ENCODE data around the gene PDGFD. TPM values are rescaled to one million over a fixed set of nuclear protein-coding genes. Genes with fewer than 3 reads are reported as not detected.

The PDGFD gene
- total RNA-seq, 1 donor from 2014 or later, result 13.1 TPM

DNA sequence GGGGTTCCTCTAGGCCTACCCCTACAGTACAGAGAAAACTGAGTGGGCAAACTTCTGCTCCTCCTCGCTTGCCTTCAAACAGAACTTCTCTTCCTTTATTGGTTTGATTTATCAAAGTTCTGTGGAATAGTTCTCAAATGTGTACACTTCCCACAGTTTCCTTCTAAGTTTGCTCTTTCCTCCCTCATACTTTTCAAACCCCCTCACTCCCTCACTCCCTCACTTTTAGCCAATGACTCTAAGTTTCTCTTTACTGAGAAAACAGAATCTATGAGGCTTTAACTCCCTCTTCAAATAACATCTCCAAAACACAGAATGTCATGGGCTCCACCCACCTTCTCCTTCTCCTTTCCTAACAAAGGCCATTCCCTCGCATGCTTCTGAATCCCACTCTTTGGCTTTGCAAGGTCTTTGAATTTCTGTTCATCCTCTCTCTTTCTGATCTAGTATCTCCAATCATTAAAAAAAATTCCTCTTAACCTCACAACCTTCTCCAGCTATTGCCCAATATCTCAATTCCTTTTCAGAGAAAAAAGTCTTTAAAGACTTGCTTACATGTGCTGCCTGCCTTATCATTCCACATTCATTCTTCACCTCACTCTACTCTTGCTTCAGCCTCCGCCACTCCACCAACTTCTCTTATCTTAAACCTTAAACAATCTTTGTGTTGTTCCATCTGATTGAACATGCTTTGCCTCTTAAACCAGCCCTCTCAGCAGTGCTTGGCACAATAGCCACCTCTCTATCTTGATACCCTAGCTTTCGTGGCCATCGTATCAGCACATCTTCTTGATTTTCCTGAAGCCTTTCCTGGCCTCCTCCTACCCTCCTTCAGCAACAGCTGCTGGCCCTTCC lies 70.3 kb downstream of the PDGFD start:
- no peak for DNase-seq

GRCh38 chr11:104092744-104093143 lies 71.2 kb downstream of the PDGFD start:
- DNase-seq, result no peak

DNA sequence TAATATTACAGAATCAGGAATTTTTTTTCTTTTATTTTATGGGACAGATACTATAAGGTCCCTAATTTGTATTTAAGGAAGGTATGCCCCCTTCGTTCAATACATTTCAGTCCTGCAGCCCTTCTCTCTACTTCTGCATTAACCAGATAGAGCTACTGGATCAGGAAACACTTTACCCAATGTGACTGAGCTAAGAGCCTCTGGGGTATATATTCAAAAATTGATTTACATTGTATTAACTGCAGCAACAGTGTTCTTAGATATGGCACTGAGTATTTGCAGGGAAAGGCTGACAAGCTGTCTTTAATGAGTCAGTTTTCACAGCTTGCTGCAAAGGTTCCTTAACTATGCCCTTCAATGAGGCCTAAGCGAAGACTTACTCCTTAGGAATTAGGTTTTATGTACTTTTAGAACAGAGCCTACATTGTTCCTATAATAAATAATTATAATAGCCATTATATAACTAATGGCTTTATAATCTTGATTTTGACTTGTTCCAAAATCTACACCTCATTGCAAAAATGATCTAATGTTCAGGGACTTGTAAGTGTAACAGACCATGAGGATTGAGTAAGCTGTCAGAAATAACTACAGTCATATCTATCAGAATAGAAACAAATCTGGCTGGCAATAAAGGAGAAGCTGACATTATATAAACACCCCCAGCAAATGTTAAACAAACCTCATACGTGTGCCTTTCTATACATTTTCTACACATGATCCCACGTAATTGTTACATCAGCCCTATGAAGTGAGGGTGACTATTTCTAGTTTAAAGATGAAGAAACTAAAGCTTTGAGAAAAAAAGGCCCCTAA lies 72.5 kb downstream of the PDGFD start:
- DNase-seq, result no peak

DNA sequence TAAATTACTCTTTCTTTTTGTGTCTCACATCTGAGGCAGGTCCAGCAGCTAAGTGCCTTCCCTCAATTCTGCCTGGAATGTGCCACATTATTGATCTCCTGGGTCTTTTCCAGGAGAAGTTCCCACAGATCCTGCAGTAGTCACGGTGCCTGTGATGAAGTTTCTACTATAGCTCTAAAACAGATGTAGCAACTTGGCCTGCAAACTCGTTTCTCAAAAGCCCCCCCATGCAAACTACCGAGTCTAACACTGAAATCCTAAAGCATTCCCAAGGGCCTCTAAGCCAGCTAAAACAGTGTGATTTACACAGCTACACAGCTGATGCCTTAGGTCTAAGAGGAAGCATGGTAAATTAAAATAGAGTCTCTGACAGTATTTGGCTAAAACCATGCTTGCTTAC lies 73.2 kb downstream of the PDGFD start:
- no peak for DNase-seq

- no peak for DNase-seq
Measured at GRCh38 chr11:104089481-104089880, 74.5 kb downstream of the PDGFD start.

DNA sequence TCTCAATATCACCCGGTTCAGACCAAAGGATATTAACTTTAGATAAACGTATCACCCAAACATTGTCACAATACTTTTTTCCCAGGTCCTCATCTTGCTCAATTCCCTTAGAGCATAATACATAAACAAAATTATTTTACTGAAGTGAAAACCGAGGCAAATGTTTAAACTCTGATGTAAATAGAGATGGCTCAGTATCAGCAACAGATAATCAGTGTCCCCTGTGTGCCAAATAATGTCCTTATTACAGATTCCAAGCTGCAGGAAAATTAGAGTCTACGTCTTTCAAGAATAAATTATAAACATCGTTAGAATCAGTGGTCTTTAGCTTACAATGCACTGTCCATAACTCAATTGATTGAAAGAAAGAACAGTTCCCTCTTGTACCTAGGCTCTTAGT lies 77.3 kb downstream of the PDGFD start:
- no peak for DNase-seq

DNA sequence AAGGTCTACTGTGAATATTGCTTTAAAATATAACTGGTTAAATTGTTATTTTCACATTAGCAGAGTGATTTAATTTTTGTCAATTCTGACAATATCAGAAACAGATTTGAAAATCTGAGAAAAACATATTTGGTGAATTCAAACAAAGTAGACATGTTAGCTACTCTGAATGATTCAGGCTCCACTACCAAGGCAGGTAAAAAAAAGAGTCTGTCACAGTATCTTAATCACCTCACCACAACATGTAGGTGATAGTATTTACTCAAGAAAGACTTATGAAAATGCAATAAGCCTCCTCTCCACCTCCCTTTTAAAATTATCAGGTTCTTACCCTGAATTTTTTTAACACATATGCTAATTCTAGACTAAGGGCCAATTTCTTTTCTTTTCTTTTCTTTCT lies 85.0 kb downstream of the PDGFD start:
- DNase-seq, result no peak

DNA sequence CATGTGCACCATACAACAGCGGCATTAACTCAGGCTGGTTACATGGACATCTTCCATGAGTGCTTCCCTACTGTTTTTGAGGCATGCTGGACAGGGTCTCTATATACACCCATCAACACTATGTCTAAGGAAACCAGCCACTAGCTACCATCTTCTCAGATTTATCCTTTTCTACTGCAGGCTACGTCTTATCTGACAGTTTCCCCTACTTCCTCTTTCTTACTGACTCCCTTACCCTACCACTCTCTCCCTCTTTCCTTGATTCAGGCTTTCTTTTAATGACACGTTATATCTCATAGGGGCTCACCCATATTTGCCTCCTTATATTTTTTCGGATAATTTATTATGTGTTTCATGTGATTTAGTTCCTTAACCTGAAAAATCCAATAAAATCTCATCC lies 85.7 kb downstream of the PDGFD start:
- DNase-seq, result no peak

DNA sequence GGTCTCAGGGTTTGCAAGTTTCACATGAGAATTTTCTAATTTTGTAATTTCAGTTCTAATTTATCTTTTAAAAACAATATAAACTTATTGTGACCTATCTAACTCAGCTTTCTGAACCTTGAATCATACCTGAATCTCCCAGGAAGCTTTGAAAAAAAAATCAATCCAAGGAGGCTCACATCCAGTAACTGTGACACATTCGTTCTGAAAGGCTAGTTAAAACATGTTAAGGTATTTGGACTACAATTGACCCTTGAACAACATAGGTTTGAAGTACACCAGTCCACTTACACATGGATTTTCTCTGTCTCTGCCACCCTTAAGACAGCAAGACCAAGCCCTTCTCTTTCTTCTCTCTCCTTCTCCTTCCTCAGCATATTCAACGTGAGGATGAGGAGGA lies 87.5 kb downstream of the PDGFD start:
- DNase-seq, result no peak

GRCh38 chr11:104075706-104076105 lies 88.2 kb downstream of the PDGFD start:
- DNase-seq, result no peak

DNA sequence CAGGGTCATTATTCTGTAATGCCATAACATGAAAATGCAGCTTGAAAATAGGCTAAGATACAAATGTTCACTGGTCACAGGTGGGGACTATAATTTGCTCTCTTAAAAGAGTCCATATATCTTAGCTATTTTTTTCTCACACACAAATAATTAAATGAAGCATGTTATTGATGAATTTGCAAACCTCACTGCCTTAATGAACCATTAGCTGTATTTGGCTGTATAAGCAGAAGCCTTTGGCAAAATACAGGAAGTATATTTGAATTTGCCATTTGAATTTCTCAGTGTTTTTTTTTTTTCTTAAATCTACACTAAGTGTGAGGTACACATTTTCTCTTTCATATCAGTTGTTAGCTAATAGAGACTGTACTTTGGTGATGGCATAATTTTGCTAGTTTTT lies 88.9 kb downstream of the PDGFD start:
- no peak for DNase-seq

DNA sequence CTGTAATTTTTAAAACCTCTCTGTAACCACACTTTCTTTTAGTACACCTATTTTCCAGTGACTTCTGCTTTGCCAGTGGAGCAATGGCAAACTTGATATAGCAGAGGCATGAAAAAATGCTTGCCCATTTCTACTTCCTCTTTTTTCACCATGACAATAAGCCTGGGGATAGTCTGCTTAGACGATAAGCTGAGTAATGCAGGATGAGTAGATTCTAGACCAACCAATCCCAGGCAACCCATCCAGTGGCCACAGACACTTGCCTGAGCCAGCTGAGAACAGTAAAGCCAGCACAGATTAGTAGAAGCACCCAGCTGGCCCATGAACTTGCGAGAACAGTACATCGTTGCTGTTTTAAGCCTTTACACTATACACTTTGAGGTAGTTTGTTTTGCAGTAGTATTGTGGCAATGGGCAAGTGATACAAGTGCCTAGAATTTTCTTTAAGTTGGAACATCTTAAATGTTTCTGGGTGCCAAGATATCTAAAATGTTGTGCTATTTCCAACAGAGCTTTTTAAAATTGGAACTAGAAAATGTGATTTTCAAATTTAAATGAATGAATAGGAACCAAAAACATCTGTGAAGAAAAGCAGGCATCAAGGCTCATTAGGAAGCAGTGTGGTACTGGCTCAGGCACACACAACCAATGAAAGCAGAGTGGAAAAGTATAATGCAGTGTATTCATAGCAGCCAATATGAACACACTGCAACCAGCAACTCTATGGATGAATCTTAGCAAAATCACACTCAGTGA lies 89.8 kb downstream of the PDGFD start:
- DNase-seq, result peak; percentile 1

- no peak for DNase-seq
Measured at GRCh38 chr11:104067534-104067933, 96.4 kb downstream of the PDGFD start.

DNA sequence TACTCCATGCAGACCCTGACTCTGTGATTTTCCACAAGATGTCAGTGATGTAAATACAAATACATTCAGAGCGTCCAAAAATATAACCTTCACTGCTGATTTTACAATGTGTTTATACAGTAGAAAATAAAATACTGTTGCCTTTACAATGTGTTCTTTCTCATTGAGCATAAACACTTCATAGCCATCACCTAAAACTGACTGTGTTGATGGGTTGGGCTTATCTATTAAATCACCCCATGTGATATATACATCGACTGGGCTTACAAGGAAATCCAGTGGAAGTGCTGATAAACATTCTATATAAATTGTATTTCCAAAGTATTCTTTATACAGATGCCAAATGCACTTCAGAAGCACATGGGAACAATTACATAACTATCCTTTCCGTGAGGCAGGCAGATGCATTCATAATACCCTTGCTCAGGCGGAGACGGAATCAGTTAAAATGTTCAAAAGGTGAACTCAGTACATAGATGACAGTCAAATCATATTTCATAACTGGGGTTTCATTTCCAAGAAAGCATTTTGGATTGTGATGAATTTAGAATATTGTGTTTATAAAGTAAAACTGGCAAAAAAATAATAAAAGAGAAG lies 99.8 kb downstream of the PDGFD start:
- DNase-seq, result no peak

DNA sequence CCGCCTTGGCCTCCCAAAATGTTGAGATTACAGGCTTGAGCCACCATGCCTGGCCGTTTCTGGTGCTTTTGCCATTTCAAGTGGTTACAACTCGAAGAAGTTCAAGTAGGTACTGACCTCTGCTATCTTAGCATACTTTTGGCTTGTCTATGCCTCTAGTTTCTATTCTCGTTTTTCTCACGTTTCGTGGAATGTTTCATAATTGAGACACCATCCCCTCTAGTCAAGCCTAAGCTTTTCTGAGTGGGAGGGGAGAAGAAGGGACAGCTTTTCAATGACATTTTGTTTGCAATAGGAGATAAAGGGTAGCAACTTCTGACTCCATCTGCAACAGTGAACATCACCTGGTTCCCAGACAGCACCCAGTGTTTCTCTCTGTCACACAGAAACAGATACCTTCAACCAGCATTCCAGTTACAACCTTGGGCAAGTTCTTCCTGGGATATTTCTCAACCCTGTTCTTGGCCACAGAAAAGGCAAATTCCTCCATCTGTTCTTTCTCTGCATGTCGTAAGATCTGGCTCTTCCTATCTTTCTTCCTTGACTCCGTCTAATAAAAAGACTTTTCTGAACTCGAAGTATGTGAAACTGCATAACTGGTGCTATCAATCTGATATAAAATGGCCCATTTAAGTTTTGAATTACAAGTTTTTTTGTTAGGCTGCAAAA lies 102.0 kb downstream of the PDGFD start:
- no peak for DNase-seq

DNA sequence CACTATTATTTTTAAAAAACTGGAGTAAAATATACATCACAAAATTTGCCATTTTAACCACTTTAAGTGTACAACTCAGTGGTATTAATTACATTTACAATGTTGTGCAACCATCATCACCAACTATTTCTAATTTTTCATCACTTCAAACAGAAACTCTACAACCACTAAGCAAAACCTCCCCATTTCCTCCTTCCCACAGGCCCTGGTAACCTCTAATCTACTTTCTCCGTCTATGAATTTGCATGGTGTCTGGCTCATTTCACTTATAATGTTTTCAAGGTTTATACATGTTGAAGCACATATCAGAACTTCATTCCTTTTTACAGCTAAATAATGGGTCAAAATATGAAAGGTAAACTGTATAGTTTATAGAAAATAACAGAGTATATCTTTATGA lies 103.1 kb downstream of the PDGFD start:
- no peak for DNase-seq

- no peak for DNase-seq
Measured at GRCh38 chr11:104060004-104060794, 103.7 kb downstream of the PDGFD start.

DNA sequence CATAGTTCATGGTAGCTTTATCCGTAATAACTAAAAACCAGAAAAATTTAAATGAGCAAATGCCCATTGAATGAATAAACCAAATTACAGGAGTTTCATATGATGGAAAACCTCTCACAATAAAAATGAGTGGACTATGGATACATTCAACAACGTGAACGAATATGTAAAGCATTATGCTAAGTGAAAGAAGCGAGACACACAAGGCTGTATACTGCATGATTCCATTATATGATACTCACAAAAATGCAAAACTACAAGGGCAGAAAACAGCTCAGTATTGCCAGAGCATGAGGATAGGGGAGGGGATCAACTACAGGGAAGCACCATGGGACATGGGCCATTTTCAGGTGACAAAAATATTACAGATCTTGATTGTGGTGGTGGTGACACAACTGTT lies 105.3 kb downstream of the PDGFD start:
- no peak for DNase-seq

GRCh38 chr11:104057908-104058307 lies 106.0 kb downstream of the PDGFD start:
- no peak for DNase-seq

DNA sequence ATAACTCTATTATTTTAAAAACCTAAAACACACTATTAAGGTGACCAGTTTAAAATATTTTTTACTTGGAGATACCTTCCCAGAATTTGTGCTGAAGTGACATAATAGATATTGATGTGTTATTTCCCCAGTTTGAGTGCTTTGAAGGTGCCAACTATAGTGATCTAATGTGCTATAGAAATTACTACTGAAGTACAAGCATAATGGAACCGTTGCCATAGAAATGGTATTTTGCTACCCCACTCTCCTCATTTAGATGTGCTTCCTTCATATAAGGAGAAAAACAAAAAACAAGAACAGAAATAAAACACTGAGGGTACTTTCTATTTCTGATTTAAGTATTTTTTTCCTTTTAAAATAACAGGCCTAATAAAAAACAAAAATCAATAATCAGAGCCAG lies 108.4 kb downstream of the PDGFD start:
- no peak for DNase-seq

GRCh38 chr11:104054911-104055529 lies 108.9 kb downstream of the PDGFD start:
- DNase-seq, result no peak
